Renal pelvis (tissue), 12 donors: ENCODE measurements around the gene HCRTR1. TPM values are rescaled to one million over a fixed set of nuclear protein-coding genes. Genes with fewer than 3 reads are reported as not detected.

Experiments
- DNase-seq: peaks from one replicate; pipeline ENCODE4 v3.0.0-alpha.2; 2013
- long read RNA-seq, 16 experiments: transcript quantifications; one replicate each; lab custom pipeline, GENCODE V29; 2026
- polyA plus RNA-seq, 3 donors: library from polyadenylated mRNA; unstranded; fragments of 120-200 nt; gene quantifications; one replicate each; pipeline ENCODE4 v1.2.1, GENCODE V29; 2013; ENCODE audit not compliant: insufficient read length in 3 of 3

Gene HCRTR1
- under 1 TPM; 0.14 to 0.39 (median 0.31) TPM for polyA plus RNA-seq
- long read RNA-seq, donor 1: 0 reads
- long read RNA-seq, donor 2, partial matches to known transcripts: 102 of 102 reads
- long read RNA-seq, donor 2, other reads (novel, unspliced or antisense): 0 of 102 reads
- long read RNA-seq, donor 3: 0 reads
- long read RNA-seq, donor 4: 0 reads
- long read RNA-seq, donor 5: 0 reads
- long read RNA-seq, donor 6: 0 reads
- long read RNA-seq, donor 7: 0 reads
- long read RNA-seq, donor 8: 0 reads
- long read RNA-seq, donor 9: 0 reads
- long read RNA-seq, donor 10: 0 reads
- long read RNA-seq, donor 11: 0 reads
- long read RNA-seq, donor 12: 0 reads
- long read RNA-seq, donor 13: 0 reads
- long read RNA-seq, donor 14: 0 reads
- long read RNA-seq, donor 15: 0 reads
- long read RNA-seq, donor 16: 0 reads

GRCh38 chr1:31617218-31617915 is at the start of gene HCRTR1:
TSS of gene HCRTR1 (plus strand) at chr1:31617689. CDS start at chr1:31619193, 1,504 bp downstream.
- no peak for DNase-seq

GRCh38 chr1:31567956-31568570 is 49.4 kb upstream of the HCRTR1 start:
- no peak for DNase-seq

- DNase-seq: no peak
Observed at GRCh38 chr1:31568895-31569595, 48.4 kb upstream of the HCRTR1 start.

GRCh38 chr1:31569596-31570173 is 47.8 kb upstream of the HCRTR1 start:
- no peak for DNase-seq

GRCh38 chr1:31570228-31570627 is 47.3 kb upstream of the HCRTR1 start:
- DNase-seq: no peak

- DNase-seq: no peak
Observed at GRCh38 chr1:31570906-31571305, 46.6 kb upstream of the HCRTR1 start.

GRCh38 chr1:31571340-31572295 is 45.9 kb upstream of the HCRTR1 start:
- DNase-seq: no peak

- DNase-seq: no peak
Observed at GRCh38 chr1:31572323-31573104, 45.0 kb upstream of the HCRTR1 start.

GRCh38 chr1:31573261-31573660 is 44.2 kb upstream of the HCRTR1 start:
- no peak for DNase-seq

GRCh38 chr1:31574749-31575368 is 42.6 kb upstream of the HCRTR1 start:
- no peak for DNase-seq

- no peak for DNase-seq
Observed at GRCh38 chr1:31575369-31576140, 41.9 kb upstream of the HCRTR1 start.

- DNase-seq: no peak
Observed at GRCh38 chr1:31576201-31576669, 41.3 kb upstream of the HCRTR1 start, which contains the start of gene TINAGL1. TSS of gene TINAGL1 (plus strand) at chr1:31576515. CDS start at chr1:31577149, 634 bp downstream.

GRCh38 chr1:31576743-31577455 is 40.6 kb upstream of the HCRTR1 start:
- no peak for DNase-seq

- no peak for DNase-seq
Observed at GRCh38 chr1:31577515-31578192, 39.8 kb upstream of the HCRTR1 start.

GRCh38 chr1:31579374-31579773 is 38.1 kb upstream of the HCRTR1 start:
- DNase-seq: no peak

- no peak for DNase-seq
Observed at GRCh38 chr1:31580513-31580870, 37.0 kb upstream of the HCRTR1 start.
